ENCODE results near the gene FEZ2. TPM values are rescaled to one million over a fixed set of nuclear protein-coding genes. Genes with fewer than 3 reads are reported as not detected.

Gene FEZ2
- total and polyA plus RNA-seq, 2 of the 13 experiments (the other 11 are each of a cell fraction or from before 2014, with no cell fraction given) = 42.5 to 59.1 TPM

DNA sequence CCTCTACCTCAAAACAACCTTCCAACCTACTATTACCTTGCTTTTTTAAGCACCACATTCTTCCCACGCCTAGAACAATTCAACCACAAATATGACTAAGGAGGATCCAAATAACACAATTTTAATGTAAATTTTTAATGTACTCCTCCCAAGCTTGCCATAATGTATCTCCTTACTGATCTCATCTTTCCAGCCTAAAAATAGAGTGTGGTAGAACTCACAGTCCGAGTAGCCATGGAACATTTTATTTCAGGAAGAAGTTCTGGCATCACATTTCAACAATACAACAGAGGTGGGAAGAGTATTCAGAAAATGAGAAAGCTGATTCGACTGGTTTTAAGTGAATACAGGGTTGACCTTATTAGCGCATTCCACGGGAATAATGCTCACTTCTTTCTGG, 15.4 kb downstream of the FEZ2 start:
- Histone ChIP-seq H3K27ac (ENCODE audit: extremely low read length, insufficient read depth, low read length) (no peak overlapping the region), H2AFZ (ENCODE audit: low read length) (no peak overlapping the region), H3K4me3 (replicated peaks in 1 of 3; ENCODE audit: insufficient read depth in 1 of 3, low read depth in 2 of 3, low read length in 3 of 3) (no peak overlapping the region), H3K36me3 (replicated peaks in 1 of 2; ENCODE audit: control insufficient read depth in 1 of 2, insufficient read depth in 2 of 2, low read length in 2 of 2) (peaks cover 23 to 86% of the 10 kb centered on the region in 2 experiments), H3K27me3 (ENCODE audit: control insufficient read depth in 1 of 2, insufficient read depth in 2 of 2, low read length in 2 of 2) (no peaks in the 10 kb centered on the region), H3K4me2 (ENCODE audit: low read depth, low read length) (no peak overlapping the region), H3K79me2 (ENCODE audit: insufficient read depth, low read length) (no peaks in the 10 kb centered on the region), H3K9ac (ENCODE audit: insufficient read depth, low read depth, low read length) (no peak overlapping the region), H4K20me1 (ENCODE audit: insufficient read depth, low read length) (no peaks in the 10 kb centered on the region), H3K9me3 (ENCODE audit: low read length) (no peaks in the 10 kb centered on the region), H3K4me1 (ENCODE audit: insufficient read depth, low read length) (peaks cover 13% of the 10 kb centered on the region)
- BruUV-seq (replicated peaks) = no TSS peak
- ATAC-seq (no peak), FAIRE-seq (no peak), DNase-seq (ENCODE audit: low spot score) (no peak)
- POLR2A ChIA-PET = no interaction called here
- in situ Hi-C loops (cut with HindIII; ENCODE audit: extremely low pct_ligation_motif_present, low pct_unique_long_range_greater_than_20kb) = no loop called here
- 97% methylated on average over 5 of the region's 5 CpGs for whole genome bisulfite sequencing (ENCODE audit: low lambda C conversion rate)
- TF ChIP-seq WIZ (CRISPR knock-in tag; IDR thresholded peaks at IDR 0.05) (no peak), NR2F2 (IDR thresholded peaks at IDR 0.05; ENCODE audit: borderline replicate concordance, low read depth) (no peak), ZNF558 (CRISPR knock-in tag; IDR thresholded peaks at IDR 0.05; ENCODE audit: borderline replicate concordance) (no peak), TEAD3 (CRISPR knock-in tag; optimal IDR thresholded peaks at IDR 0.05; ENCODE audit: borderline replicate concordance) (no peak), ZNF616 (CRISPR knock-in tag; IDR thresholded peaks at IDR 0.05; ENCODE audit: low read depth) (no peak), ZNF230 (CRISPR knock-in tag; IDR thresholded peaks at IDR 0.05) (no peak), DR1 (CRISPR knock-in tag; IDR thresholded peaks at IDR 0.05) (no peak), CBX5 (CRISPR knock-in tag; IDR thresholded peaks at IDR 0.05; ENCODE audit: borderline replicate concordance) (no peak), ZNF484 (CRISPR knock-in tag; IDR thresholded peaks at IDR 0.05; ENCODE audit: borderline replicate concordance, low read depth) (no peak), ELF1 (CRISPR knock-in tag; IDR thresholded peaks at IDR 0.05) (no peak), ZNF331 (CRISPR knock-in tag; IDR thresholded peaks at IDR 0.05) (no peak), SMAD3 (CRISPR knock-in tag; IDR thresholded peaks at IDR 0.05) (no peak), HNRNPL (IDR thresholded peaks at IDR 0.05; ENCODE audit: low read depth, low read length) (no peak), ERF (CRISPR knock-in tag; IDR thresholded peaks at IDR 0.05) (no peak), TMF1 (CRISPR knock-in tag; IDR thresholded peaks at IDR 0.05; ENCODE audit: low read depth) (no peak), SP2 (CRISPR knock-in tag; IDR thresholded peaks at IDR 0.05) (no peak)
- TF ChIP-seq, protein P1, sequence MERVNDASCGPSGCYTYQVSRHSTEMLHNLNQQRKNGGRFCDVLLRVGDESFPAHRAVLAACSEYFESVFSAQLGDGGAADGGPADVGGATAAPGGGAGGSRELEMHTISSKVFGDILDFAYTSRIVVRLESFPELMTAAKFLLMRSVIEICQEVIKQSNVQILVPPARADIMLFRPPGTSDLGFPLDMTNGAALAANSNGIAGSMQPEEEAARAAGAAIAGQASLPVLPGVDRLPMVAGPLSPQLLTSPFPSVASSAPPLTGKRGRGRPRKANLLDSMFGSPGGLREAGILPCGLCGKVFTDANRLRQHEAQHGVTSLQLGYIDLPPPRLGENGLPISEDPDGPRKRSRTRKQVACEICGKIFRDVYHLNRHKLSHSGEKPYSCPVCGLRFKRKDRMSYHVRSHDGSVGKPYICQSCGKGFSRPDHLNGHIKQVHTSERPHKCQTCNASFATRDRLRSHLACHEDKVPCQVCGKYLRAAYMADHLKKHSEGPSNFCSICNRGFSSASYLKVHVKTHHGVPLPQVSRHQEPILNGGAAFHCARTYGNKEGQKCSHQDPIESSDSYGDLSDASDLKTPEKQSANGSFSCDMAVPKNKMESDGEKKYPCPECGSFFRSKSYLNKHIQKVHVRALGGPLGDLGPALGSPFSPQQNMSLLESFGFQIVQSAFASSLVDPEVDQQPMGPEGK (CRISPR knock-in tag; IDR thresholded peaks at IDR 0.05) = no peak
- TF ChIP-seq, protein P2, sequence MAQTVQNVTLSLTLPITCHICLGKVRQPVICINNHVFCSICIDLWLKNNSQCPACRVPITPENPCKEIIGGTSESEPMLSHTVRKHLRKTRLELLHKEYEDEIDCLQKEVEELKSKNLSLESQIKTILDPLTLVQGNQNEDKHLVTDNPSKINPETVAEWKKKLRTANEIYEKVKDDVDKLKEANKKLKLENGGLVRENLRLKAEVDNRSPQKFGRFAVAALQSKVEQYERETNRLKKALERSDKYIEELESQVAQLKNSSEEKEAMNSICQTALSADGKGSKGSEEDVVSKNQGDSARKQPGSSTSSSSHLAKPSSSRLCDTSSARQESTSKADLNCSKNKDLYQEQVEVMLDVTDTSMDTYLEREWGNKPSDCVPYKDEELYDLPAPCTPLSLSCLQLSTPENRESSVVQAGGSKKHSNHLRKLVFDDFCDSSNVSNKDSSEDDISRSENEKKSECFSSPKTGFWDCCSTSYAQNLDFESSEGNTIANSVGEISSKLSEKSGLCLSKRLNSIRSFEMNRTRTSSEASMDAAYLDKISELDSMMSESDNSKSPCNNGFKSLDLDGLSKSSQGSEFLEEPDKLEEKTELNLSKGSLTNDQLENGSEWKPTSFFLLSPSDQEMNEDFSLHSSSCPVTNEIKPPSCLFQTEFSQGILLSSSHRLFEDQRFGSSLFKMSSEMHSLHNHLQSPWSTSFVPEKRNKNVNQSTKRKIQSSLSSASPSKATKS (CRISPR knock-in tag; IDR thresholded peaks at IDR 0.05) = no peak
- TF ChIP-seq, protein P3, sequence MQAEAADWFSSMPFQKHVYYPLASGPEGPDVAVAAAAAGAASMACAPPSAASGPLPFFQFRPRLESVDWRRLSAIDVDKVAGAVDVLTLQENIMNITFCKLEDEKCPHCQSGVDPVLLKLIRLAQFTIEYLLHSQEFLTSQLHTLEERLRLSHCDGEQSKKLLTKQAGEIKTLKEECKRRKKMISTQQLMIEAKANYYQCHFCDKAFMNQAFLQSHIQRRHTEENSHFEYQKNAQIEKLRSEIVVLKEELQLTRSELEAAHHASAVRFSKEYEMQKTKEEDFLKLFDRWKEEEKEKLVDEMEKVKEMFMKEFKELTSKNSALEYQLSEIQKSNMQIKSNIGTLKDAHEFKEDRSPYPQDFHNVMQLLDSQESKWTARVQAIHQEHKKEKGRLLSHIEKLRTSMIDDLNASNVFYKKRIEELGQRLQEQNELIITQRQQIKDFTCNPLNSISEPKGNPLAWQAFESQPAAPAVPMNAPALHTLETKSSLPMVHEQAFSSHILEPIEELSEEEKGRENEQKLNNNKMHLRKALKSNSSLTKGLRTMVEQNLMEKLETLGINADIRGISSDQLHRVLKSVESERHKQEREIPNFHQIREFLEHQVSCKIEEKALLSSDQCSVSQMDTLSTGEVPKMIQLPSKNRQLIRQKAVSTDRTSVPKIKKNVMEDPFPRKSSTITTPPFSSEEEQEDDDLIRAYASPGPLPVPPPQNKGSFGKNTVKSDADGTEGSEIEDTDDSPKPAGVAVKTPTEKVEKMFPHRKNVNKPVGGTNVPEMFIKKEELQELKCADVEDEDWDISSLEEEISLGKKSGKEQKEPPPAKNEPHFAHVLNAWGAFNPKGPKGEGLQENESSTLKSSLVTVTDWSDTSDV (CRISPR knock-in tag; IDR thresholded peaks at IDR 0.05) = no peak
- intact Hi-C loops (cut with micrococcal nuclease; ENCODE audit: unreplicated experiment) = no loop called here
- CTCF ChIA-PET (ENCODE audit: low intra/inter-chr PET ratio, low total read pairs) = no interaction called here
